GM18517 (cell line): ENCODE results near the gene ZNF232.
"Not testable (repeated sequence)": the region's sequence is repeated elsewhere in the genome, so short reads cannot be mapped to it uniquely, and the experiment has no call there.

Experiments used
- ATAC-seq: cut with Tn5 transposase; IDR thresholded peaks from one replicate; pipeline ENCODE4 v1.9.1; 2021; ENCODE audit warnings: mild to moderate bottlenecking, moderate library complexity; ENCODE audit not compliant: unreplicated experiment

Gene ZNF232

DNA sequence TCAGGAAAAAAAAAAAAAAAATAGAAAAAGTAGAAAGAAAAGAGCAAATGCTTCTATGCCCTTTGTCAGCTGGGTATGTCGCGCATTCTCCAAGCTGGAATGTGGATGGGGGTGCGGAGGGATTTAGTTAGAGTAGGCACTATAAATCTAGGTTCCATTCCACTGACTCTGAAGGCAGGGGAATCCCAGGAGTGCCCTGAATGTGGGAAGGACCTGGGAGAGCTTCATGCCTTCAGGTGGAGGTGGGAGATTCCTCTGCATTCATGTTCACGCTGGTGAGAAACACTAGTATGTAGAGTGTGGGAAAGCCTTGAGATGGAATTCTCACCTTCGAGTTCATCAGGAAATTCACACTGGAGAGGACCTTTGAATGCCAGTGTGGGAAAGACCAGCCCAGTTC is 12.4 kb downstream of the ZNF232 start:
- ATAC-seq, result no peak

GRCh38 chr17:5097101-5097834 is 14.4 kb downstream of the ZNF232 start:
- no peak for ATAC-seq

DNA sequence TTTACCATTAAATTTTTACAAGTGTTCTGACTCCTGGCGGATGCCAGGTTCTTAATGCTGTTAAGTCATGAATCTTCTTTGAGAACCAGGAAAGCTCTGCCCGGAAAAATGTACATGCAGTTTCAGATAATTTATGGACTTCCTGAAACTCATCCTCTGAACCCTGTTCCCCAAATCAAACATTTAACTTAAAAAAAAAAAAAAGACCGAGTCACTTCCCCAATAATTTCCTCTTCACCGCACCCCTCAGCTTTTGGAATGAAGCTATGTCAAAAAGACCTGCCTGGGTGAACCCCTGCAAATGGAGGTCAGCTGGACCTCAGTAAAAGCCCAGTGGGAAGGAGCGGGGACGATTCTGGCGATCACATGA is 15.0 kb downstream of the ZNF232 start:
- no peak for ATAC-seq

- ATAC-seq, result no peak
Observed at GRCh38 chr17:5092218-5093010, 19.3 kb downstream of the ZNF232 start.

DNA sequence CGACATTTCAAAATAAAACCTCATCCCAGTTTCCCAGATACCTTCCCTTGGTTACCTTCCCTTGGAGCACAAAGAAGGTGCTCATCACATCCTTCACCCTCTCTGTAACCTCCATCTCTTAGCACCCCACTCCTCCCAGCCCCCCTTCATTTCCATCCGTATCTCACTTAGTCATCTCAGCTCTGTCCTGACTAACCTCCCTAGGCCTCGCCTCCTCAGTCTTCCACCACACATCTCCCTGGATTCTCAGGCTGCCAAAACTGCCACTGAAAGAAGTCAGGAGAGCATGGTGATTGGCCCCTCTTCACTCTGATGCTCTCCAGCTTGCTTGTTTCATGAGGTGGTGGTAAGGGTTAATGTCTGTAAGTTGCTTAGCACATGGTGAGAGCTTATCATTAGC is 31.1 kb downstream of the ZNF232 start:
- ATAC-seq, result no peak

DNA sequence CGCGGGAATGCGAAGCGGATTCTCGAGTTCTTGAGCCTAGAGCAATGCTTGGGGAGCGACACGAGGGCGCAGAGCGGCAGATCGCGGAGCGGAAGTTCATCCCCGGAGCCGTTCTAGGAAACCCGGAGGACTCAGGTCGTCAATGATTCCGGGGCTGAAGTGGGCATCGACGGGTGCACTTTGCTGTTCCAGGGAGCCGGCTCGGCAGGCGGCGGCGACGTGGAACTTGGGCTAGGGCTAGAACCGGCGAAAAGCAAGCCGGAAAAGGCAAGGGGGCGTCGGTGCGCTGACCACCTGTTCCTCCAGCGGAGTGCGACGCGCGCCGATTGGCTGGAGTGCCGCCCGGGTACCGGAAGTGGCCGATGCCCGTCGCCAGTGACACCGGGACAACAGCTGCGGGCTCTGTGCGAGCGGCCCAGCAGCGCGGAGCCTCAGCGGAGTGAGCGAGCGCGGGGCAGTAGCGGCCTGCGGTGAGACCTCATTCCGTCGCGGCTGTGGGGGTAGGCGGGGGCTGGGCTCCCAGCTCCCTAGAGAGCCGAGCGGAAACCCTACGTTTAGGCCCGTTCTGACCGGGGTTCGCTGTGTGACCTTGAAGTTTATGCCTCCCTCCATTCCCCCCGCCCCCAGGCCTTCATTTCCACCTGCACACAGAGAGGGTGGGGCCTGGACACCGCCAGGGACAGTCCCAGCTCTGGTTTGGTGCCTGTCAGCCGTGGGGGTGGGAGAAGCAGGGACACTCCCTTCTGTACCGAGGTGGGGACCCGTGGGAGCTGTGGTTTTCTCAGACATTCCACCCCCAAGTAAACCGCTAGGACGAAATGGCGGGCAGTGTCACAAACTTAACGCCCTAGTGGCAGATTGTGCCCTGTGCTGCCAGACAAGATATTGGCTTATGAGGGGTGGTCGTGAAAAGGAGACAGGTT is 33.3 kb downstream of the ZNF232 start, which contains the start of gene ZFP3:
Gene ZFP3, plus strand, starts transcription at position 362 of the 923 bp plus-strand sequence. CDS start 13,038 bp downstream, outside the sequence.
- peak; percentile 69 for ATAC-seq

DNA sequence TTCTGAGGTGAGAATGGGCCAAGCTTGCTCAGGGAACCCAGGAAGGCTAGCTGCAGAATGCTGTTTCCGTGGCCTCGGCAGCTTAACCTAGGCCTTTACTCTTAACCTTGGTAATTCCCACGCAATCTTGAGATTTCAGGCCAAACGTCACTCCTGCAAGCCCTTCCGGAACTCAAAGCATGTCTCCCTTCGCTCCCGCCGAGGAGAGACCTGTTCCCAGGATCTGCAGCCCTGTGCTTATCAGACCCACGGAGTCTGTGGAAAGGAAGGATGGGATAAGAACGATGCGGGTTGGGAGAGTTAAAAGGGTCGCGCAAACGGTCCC is 33.9 kb downstream of the ZNF232 start:
- no peak for ATAC-seq

DNA sequence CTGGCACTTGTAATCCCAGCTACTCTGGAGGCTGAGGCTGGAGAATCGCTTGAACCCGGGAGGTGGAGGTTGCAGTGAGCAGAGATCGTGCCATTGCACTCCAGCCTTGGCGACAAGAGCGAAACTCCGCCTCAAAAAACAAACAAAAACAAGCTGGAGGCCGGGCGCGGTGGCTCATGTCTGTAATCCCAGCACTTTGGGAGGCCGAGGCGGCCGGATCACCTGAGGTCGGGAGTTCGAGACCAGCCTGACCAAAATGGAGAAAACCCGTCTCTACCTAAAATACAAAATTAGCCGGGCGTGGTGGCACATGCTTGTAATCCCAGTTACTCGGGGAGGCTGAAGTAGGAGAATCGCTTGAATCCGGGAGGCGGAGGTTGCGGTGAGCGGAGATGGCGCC is 34.4 kb downstream of the ZNF232 start:
- not testable (repeated sequence) for ATAC-seq

DNA sequence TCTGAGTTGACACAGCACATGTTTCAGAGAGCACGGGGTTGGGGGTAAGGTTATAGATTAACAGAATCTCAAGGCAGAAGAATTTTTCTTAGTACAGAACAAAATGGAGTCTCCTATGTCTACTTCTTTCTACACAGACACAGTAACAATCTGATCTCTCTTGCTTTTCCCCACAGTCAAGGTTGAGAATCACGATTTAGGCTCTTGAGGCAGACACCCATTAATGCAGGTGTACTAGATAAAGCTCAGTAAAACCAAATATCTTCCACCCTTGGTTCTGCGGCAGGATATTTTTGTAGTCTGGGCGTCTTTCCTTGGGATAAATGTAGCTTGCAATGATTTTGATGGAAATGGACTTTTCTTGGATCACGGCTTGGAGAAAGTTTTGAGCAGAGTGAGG is 36.2 kb downstream of the ZNF232 start:
- ATAC-seq, result not testable (repeated sequence)

DNA sequence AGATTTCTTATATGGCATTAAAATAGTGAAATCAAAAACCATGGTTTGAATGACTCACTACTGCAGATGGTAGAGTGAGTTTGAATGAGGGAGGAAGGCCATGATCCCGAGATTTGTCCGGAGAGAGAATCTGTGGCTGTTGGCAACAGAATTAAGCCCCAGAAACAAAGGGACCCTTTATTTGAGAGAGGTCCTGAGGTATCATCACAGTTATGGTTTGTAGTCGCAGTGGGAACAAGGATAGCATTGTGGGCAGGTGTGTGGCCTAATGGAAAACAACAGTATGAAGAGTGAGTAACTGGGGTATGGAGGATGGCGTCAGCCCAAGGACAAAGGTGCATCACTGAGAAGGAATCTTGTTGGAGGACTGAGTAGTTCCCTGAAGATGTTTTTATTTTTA is 42.0 kb downstream of the ZNF232 start:
- no peak for ATAC-seq

GRCh38 chr17:5068236-5068635 is 43.4 kb downstream of the ZNF232 start:
- ATAC-seq, result no peak

GRCh38 chr17:5065227-5065744 is 46.4 kb downstream of the ZNF232 start:
- ATAC-seq, result no peak
